Ishikawa (cell line): ENCODE measurements around the gene GRIK5.

ENCODE experiments used
- CEBPB ChIP-seq: IDR thresholded peaks from 2 replicates; pipeline ENCODE4 v1.6.1; 2012
- CREB1 ChIP-seq: IDR thresholded peaks from 2 replicates; pipeline ENCODE4 v1.6.1; 2012; ENCODE audit warnings: low read depth
- EGR1 ChIP-seq: IDR thresholded peaks from 2 replicates; pipeline ENCODE4 v1.6.1; 2012
- EP300 ChIP-seq: IDR thresholded peaks from 2 replicates; pipeline ENCODE4 v1.6.1; 2012; ENCODE audit warnings: borderline replicate concordance
- FOXM1 ChIP-seq: IDR thresholded peaks from 2 replicates; pipeline ENCODE4 v1.6.1; 2012; ENCODE audit warnings: low read depth, borderline replicate concordance
- NFIC ChIP-seq: IDR thresholded peaks from 2 replicates; pipeline ENCODE4 v1.6.1; 2012
- RAD21 ChIP-seq: IDR thresholded peaks from 2 replicates; pipeline ENCODE4 v1.6.1; 2012; ENCODE audit warnings: low read depth
- REST ChIP-seq: IDR thresholded peaks from 2 replicates; pipeline ENCODE4 v1.6.1; 2012; ENCODE audit warnings: low read depth, mild to moderate bottlenecking
- TAF1 ChIP-seq: IDR thresholded peaks from 2 replicates; pipeline ENCODE4 v1.6.1; 2012; ENCODE audit warnings: low read depth, mild to moderate bottlenecking
- TCF12 ChIP-seq: IDR thresholded peaks from 2 replicates; pipeline ENCODE4 v1.6.1; 2012; ENCODE audit warnings: low read depth
- TEAD4 ChIP-seq: IDR thresholded peaks from 2 replicates; pipeline ENCODE4 v1.6.1; 2012
- YY1 ChIP-seq: IDR thresholded peaks from 2 replicates; pipeline ENCODE4 v1.6.1; 2012; ENCODE audit warnings: low read depth
- ZBTB7A ChIP-seq: IDR thresholded peaks from 2 replicates; pipeline ENCODE4 v1.6.1; 2012; ENCODE audit warnings: low read depth
- TF ChIP-seq, protein P1 (sequence below): IDR thresholded peaks from 2 replicates; pipeline ENCODE4 v1.6.1; 2012
- TF ChIP-seq, protein P2 (sequence below): IDR thresholded peaks from 2 replicates; pipeline ENCODE4 v1.6.1; 2012

Gene GRIK5

GRCh38 chr19:42102877-42103276, 32.9 kb upstream of the GRIK5 start:
- TF ChIP-seq RAD21 (no peak), REST (no peak), TAF1 (no peak)

GRCh38 chr19:42099336-42099925, 29.4 kb upstream of the GRIK5 start:
- no peak for TF ChIP-seq ZBTB7A
- TF ChIP-seq, protein P1, sequence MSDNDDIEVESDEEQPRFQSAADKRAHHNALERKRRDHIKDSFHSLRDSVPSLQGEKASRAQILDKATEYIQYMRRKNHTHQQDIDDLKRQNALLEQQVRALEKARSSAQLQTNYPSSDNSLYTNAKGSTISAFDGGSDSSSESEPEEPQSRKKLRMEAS, result no peak
- TF ChIP-seq EGR1, result no peak
- no peak for TF ChIP-seq TEAD4
- no peak for TF ChIP-seq REST
- no peak for TF ChIP-seq YY1
- TF ChIP-seq, protein P2, sequence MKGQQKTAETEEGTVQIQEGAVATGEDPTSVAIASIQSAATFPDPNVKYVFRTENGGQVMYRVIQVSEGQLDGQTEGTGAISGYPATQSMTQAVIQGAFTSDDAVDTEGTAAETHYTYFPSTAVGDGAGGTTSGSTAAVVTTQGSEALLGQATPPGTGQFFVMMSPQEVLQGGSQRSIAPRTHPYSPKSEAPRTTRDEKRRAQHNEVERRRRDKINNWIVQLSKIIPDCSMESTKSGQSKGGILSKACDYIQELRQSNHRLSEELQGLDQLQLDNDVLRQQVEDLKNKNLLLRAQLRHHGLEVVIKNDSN, result no peak
- TF ChIP-seq CEBPB, result no peak
- no peak for TF ChIP-seq FOXM1
- no peak for TF ChIP-seq NFIC

DNA sequence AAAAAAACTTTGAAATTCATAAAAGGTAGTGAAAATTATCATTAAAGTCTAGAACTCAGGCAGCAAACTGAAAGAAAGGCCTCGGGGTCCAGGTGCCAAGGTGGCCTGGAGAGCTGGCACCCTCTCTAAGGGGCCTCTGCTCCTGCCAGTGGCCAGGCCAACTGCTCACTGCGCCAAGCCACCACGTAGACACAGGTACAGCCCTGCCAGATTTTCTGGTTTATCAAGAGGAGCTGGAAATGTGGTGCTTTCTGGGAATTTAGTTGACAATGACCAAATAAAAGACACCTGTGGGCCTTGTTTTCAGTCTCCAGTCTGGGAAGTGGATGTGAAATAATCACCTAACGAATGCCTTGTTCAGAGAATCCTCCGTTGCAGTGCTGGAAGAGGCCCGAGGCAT, 28.8 kb upstream of the GRIK5 start:
- TF ChIP-seq RAD21 (no peak), NFIC (no peak), FOXM1 (no peak), CREB1 (no peak), TCF12 (no peak), ZBTB7A (no peak), EP300 (no peak), YY1 (no peak)

DNA sequence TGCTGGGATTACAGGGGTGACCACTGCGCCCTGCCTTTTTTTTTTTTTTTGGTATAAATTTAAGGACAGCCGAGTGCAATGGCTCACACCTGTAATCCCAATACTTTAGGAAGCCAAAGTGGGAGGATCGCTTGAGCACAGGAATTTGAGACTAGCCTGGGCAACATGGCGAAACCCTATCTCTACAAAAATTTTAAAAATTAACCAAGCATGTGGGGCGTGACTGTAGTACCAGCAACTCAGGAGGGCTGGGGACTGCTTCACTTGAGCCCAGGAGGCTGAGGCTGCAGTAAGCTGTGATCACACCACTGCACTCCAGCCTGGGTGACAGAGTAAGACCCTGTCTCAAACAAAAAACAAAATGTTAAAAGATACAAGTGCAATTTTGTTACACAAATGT, 27.5 kb upstream of the GRIK5 start:
- TF ChIP-seq EP300 (no peak), CREB1 (no peak), TEAD4 (no peak), TCF12 (no peak), TAF1 (no peak), CEBPB (no peak), REST (no peak), YY1 (no peak), RAD21 (no peak), NFIC (no peak), ZBTB7A (no peak), FOXM1 (no peak), EGR1 (no peak)
- TF ChIP-seq, protein P1, result no peak
- TF ChIP-seq, protein P2, result no peak

GRCh38 chr19:42096255-42096837, 26.3 kb upstream of the GRIK5 start:
- TF ChIP-seq ZBTB7A (no peak), EP300 (no peak)
